Measurements from ENCODE around the gene DYNLT4. TPM values are rescaled to one million over a fixed set of nuclear protein-coding genes. Genes with fewer than 3 reads are reported as not detected.

Gene DYNLT4
- total and polyA plus RNA-seq, 2 of the 13 experiments (the other 11 are each of a cell fraction or from before 2014, with no cell fraction given): 0.77 TPM; not detected in 1

GRCh38 chr1:44775078-44775929 lies 31.8 kb downstream of the DYNLT4 start, which contains the start of gene RPS8 (continued):
- TF ChIP-seq TFDP2 (CRISPR knock-in tag; IDR thresholded peaks at IDR 0.05): peak; percentile 64
- TF ChIP-seq ZNF160 (CRISPR knock-in tag; IDR thresholded peaks at IDR 0.05): peak; percentile 85
- TF ChIP-seq ZNF772 (CRISPR knock-in tag; IDR thresholded peaks at IDR 0.05): no peak; the same call in 1 of the 2 replicates
- TF ChIP-seq PITX1 (CRISPR knock-in tag; IDR thresholded peaks at IDR 0.05): peak; percentile 57
- peak; percentile 80; the same call in 1 of the 2 replicates for TF ChIP-seq RFXAP (CRISPR knock-in tag; IDR thresholded peaks at IDR 0.05; ENCODE audit: borderline replicate concordance)
- TF ChIP-seq ZNF451 (CRISPR knock-in tag; IDR thresholded peaks at IDR 0.05): peak; percentile 29; the same call in 1 of the 2 replicates
- TF ChIP-seq NFRKB (IDR thresholded peaks at IDR 0.05): no peak
- 0 out of 2 replicates have a peak, but pooled peaks have one; percentile 88 for TF ChIP-seq ZBTB3 (CRISPR knock-in tag; IDR thresholded peaks at IDR 0.05; ENCODE audit: borderline replicate concordance, low read depth)
- TF ChIP-seq ZNF251 (CRISPR knock-in tag; IDR thresholded peaks at IDR 0.05): 0 out of 2 replicates have a peak, but pooled peaks have one; percentile 36
- TF ChIP-seq HBP1 (CRISPR knock-in tag; IDR thresholded peaks at IDR 0.05; ENCODE audit: low read depth): peak; percentile 87; the same call in 1 of the 2 replicates
- no peak for TF ChIP-seq PHB2 (IDR thresholded peaks at IDR 0.05; ENCODE audit: partially characterized antibody)
- no peak; the same call in 1 of the 2 replicates for TF ChIP-seq NCOR1 (IDR thresholded peaks at IDR 0.05; ENCODE audit: borderline replicate concordance, low read length)
- TF ChIP-seq TBP (CRISPR knock-in tag; IDR thresholded peaks at IDR 0.05): peak; percentile 64; the same call in 1 of the 2 replicates
- TF ChIP-seq SCMH1 (CRISPR knock-in tag; IDR thresholded peaks at IDR 0.05; ENCODE audit: borderline replicate concordance): no peak
- TF ChIP-seq ARID3A (IDR thresholded peaks at IDR 0.05; ENCODE audit: low read depth, low read length): no peak
- TF ChIP-seq GABPA (IDR thresholded peaks at IDR 0.05; ENCODE audit: low read depth, low read length): no peak
- TF ChIP-seq GABPA (CRISPR knock-in tag; IDR thresholded peaks at IDR 0.05; ENCODE audit: low read depth): peak; percentile 58; the same call in 1 of the 2 replicates
- no peak for TF ChIP-seq EHMT2 (IDR thresholded peaks at IDR 0.05; ENCODE audit: borderline replicate concordance, low read depth, low read length)
- no peak for TF ChIP-seq TEAD2 (CRISPR knock-in tag; IDR thresholded peaks at IDR 0.05)
- no peak; the same call in 1 of the 2 replicates for TF ChIP-seq ATF5 (CRISPR knock-in tag; IDR thresholded peaks at IDR 0.05; ENCODE audit: low read depth)
- TF ChIP-seq ZNF335 (CRISPR knock-in tag; IDR thresholded peaks at IDR 0.05): peak; percentile 79
- TF ChIP-seq XBP1 (CRISPR knock-in tag; IDR thresholded peaks at IDR 0.05): peak; percentile 93
- no peak for TF ChIP-seq FOXO4 (CRISPR knock-in tag; conservative IDR thresholded peaks at IDR 0.05)
- no peak for TF ChIP-seq ZNF432 (CRISPR knock-in tag; IDR thresholded peaks at IDR 0.05; ENCODE audit: borderline replicate concordance)
